ENCODE data around the gene ZNF460.

- no peak for TF ChIP-seq CTCF (IDR thresholded peaks at IDR 0.05)
- no peak for TF ChIP-seq POLR2A (IDR thresholded peaks at IDR 0.05)
- TF ChIP-seq EP300 (IDR thresholded peaks at IDR 0.05): no peak
- TF ChIP-seq POLR2AphosphoS5 (IDR thresholded peaks at IDR 0.05): no peak
Measured at GRCh38 chr19:57314146-57314545, 33.9 kb downstream of the ZNF460 start.
